ENCODE data around the gene ARHGEF28. TPM values are rescaled to one million over a fixed set of nuclear protein-coding genes. Genes with fewer than 3 reads are reported as not detected.

The ARHGEF28 gene
- total RNA-seq, 3 donors from 2014 or later, result 0.05 to 0.23 (median 0.14) TPM

GRCh38 chr5:73612799-73613198 is 13.2 kb upstream of the ARHGEF28 start:
- H3K4me3 Mint-ChIP-seq, result no peak overlapping the region
- H3K4me1 Mint-ChIP-seq (ENCODE audit: low read depth), result no peaks in the 10 kb centered on the region
- no peaks in the 10 kb centered on the region for H3K9me3 Mint-ChIP-seq
- peaks cover 25% of the 10 kb centered on the region for H3K27me3 Mint-ChIP-seq (ENCODE audit: low read depth)
- ATAC-seq (no peak), DNase-seq (no peak)
- no peaks in the 10 kb centered on the region for H3K36me3 Mint-ChIP-seq (ENCODE audit: insufficient read depth)

GRCh38 chr5:73615085-73615484 is 10.9 kb upstream of the ARHGEF28 start:
- Mint-ChIP-seq H3K9me3 (no peaks in the 10 kb centered on the region), H3K36me3 (ENCODE audit: insufficient read depth) (no peaks in the 10 kb centered on the region), H3K27me3 (ENCODE audit: low read depth) (peaks cover 25% of the 10 kb centered on the region), H3K4me1 (ENCODE audit: low read depth) (no peaks in the 10 kb centered on the region), H3K4me3 (no peak overlapping the region)
- ATAC-seq, result no peak
- no peak for DNase-seq

GRCh38 chr5:73615947-73616346 is 10.0 kb upstream of the ARHGEF28 start:
- no peaks in the 10 kb centered on the region for H3K36me3 Mint-ChIP-seq (ENCODE audit: insufficient read depth)

GRCh38 chr5:73617510-73618279 is 8.3 kb upstream of the ARHGEF28 start:
- Mint-ChIP-seq H3K4me1 (ENCODE audit: low read depth) (no peaks in the 10 kb centered on the region), H3K9me3 (no peaks in the 10 kb centered on the region), H3K36me3 (ENCODE audit: insufficient read depth) (no peaks in the 10 kb centered on the region), H3K4me3 (no peak overlapping the region), H3K27me3 (ENCODE audit: low read depth) (peaks cover 26% of the 10 kb centered on the region)
- ATAC-seq, result no peak
- no peak for DNase-seq

More at GRCh38 chr5:73615947-73616346, 10.0 kb upstream of the ARHGEF28 start:
- DNase-seq, result no peak
- H3K4me1 Mint-ChIP-seq (ENCODE audit: low read depth), result no peaks in the 10 kb centered on the region
- H3K27me3 Mint-ChIP-seq (ENCODE audit: low read depth), result peaks cover 21% of the 10 kb centered on the region
- no peaks in the 10 kb centered on the region for H3K9me3 Mint-ChIP-seq
- no peak overlapping the region for H3K4me3 Mint-ChIP-seq
- no peak for ATAC-seq

GRCh38 chr5:73619606-73620333 is 6.2 kb upstream of the ARHGEF28 start:
- Mint-ChIP-seq H3K27me3 (ENCODE audit: low read depth) (peaks cover 34% of the 10 kb centered on the region), H3K36me3 (ENCODE audit: insufficient read depth) (no peaks in the 10 kb centered on the region), H3K4me1 (ENCODE audit: low read depth) (no peaks in the 10 kb centered on the region)

GRCh38 chr5:73620334-73620687 is 5.7 kb upstream of the ARHGEF28 start:
- ATAC-seq (no peak), DNase-seq (no peak)
- Mint-ChIP-seq H3K36me3 (ENCODE audit: insufficient read depth) (no peaks in the 10 kb centered on the region), H3K9me3 (no peaks in the 10 kb centered on the region), H3K27me3 (ENCODE audit: low read depth) (peaks cover 31% of the 10 kb centered on the region), H3K4me1 (ENCODE audit: low read depth) (peaks cover 1% of the 10 kb centered on the region), H3K4me3 (no peak overlapping the region)

More at GRCh38 chr5:73619606-73620333, 6.2 kb upstream of the ARHGEF28 start:
- no peak for ATAC-seq
- H3K4me3 Mint-ChIP-seq, result no peak overlapping the region
- DNase-seq, result no peak
- H3K9me3 Mint-ChIP-seq, result no peaks in the 10 kb centered on the region

GRCh38 chr5:73623060-73623459 is 2.9 kb upstream of the ARHGEF28 start:
- Mint-ChIP-seq H3K4me3 (no peak overlapping the region), H3K4me1 (ENCODE audit: low read depth) (peaks cover 3% of the 10 kb centered on the region), H3K27me3 (ENCODE audit: low read depth) (peaks cover 41% of the 10 kb centered on the region), H3K9me3 (no peaks in the 10 kb centered on the region), H3K36me3 (ENCODE audit: insufficient read depth) (no peaks in the 10 kb centered on the region)
- ATAC-seq, result no peak
- no peak for DNase-seq

- DNase-seq (no peak), ATAC-seq (no peak)
- Mint-ChIP-seq H3K36me3 (ENCODE audit: insufficient read depth) (no peaks in the 10 kb centered on the region), H3K4me1 (ENCODE audit: low read depth) (peaks cover 3% of the 10 kb centered on the region), H3K4me3 (no peak overlapping the region), H3K27me3 (ENCODE audit: low read depth) (peaks cover 48% of the 10 kb centered on the region), H3K9me3 (no peaks in the 10 kb centered on the region)
Measured at GRCh38 chr5:73623901-73624404, 2.0 kb upstream of the ARHGEF28 start.

- no peaks in the 10 kb centered on the region for H3K36me3 Mint-ChIP-seq (ENCODE audit: insufficient read depth)
- peaks cover 47% of the 10 kb centered on the region for H3K27me3 Mint-ChIP-seq (ENCODE audit: low read depth)
- no peak overlapping the region for H3K4me3 Mint-ChIP-seq
- H3K9me3 Mint-ChIP-seq, result no peaks in the 10 kb centered on the region
- no peak for ATAC-seq
- peaks cover 3% of the 10 kb centered on the region for H3K4me1 Mint-ChIP-seq (ENCODE audit: low read depth)
- no peak for DNase-seq
Measured at GRCh38 chr5:73624888-73625287, 1.1 kb upstream of the ARHGEF28 start.

GRCh38 chr5:73625372-73625943 is 538 bp upstream of the ARHGEF28 start:
- ATAC-seq (peak in 1 of 2 donors; percentile 42), DNase-seq (no peak)
- Mint-ChIP-seq H3K4me1 (ENCODE audit: low read depth) (peaks cover 3% of the 10 kb centered on the region), H3K4me3 (peak overlapping the region; percentile 58), H3K36me3 (ENCODE audit: insufficient read depth) (no peaks in the 10 kb centered on the region), H3K9me3 (no peaks in the 10 kb centered on the region), H3K27me3 (ENCODE audit: low read depth) (peaks cover 47% of the 10 kb centered on the region)

GRCh38 chr5:73626814-73627313 is 868 bp downstream of the ARHGEF28 start:
- Mint-ChIP-seq H3K4me1 (ENCODE audit: low read depth) (peaks cover 3% of the 10 kb centered on the region), H3K36me3 (ENCODE audit: insufficient read depth) (no peaks in the 10 kb centered on the region), H3K27me3 (ENCODE audit: low read depth) (peaks cover 43% of the 10 kb centered on the region), H3K9me3 (no peaks in the 10 kb centered on the region), H3K4me3 (peak overlapping the region; percentile 33)
- DNase-seq (no peak), ATAC-seq (no peak)

- no peak overlapping the region for H3K4me3 Mint-ChIP-seq
Measured at GRCh38 chr5:73629456-73629855, 3.5 kb downstream of the ARHGEF28 start.

GRCh38 chr5:73630765-73631164 is 4.8 kb downstream of the ARHGEF28 start:
- no peak overlapping the region for H3K4me3 Mint-ChIP-seq
- H3K9me3 Mint-ChIP-seq, result no peaks in the 10 kb centered on the region
- peaks cover 24% of the 10 kb centered on the region for H3K27me3 Mint-ChIP-seq (ENCODE audit: low read depth)
- H3K36me3 Mint-ChIP-seq (ENCODE audit: insufficient read depth), result no peaks in the 10 kb centered on the region
- ATAC-seq, result no peak
- no peaks in the 10 kb centered on the region for H3K4me1 Mint-ChIP-seq (ENCODE audit: low read depth)
- no peak for DNase-seq

More at GRCh38 chr5:73629456-73629855, 3.5 kb downstream of the ARHGEF28 start:
- Mint-ChIP-seq H3K27me3 (ENCODE audit: low read depth) (peaks cover 28% of the 10 kb centered on the region), H3K36me3 (ENCODE audit: insufficient read depth) (no peaks in the 10 kb centered on the region), H3K9me3 (no peaks in the 10 kb centered on the region), H3K4me1 (ENCODE audit: low read depth) (peaks cover 3% of the 10 kb centered on the region)
- DNase-seq (no peak), ATAC-seq (no peak)

- no peaks in the 10 kb centered on the region for H3K9me3 Mint-ChIP-seq
- H3K27me3 Mint-ChIP-seq (ENCODE audit: low read depth), result peaks cover 24% of the 10 kb centered on the region
- no peaks in the 10 kb centered on the region for H3K4me1 Mint-ChIP-seq (ENCODE audit: low read depth)
- no peak for ATAC-seq
- DNase-seq, result no peak
- H3K4me3 Mint-ChIP-seq, result no peak overlapping the region
- H3K36me3 Mint-ChIP-seq (ENCODE audit: insufficient read depth), result no peaks in the 10 kb centered on the region
Measured at GRCh38 chr5:73631500-73631899, 5.5 kb downstream of the ARHGEF28 start.

All from activated T-cell treated with anti-CD3 and anti-CD28 coated beads, Interleukin-2, amount 50 U/mL, for 4 hours (primary cell).